ENCODE data around the gene PDGFC. TPM values are rescaled to one million over a fixed set of nuclear protein-coding genes. Genes with fewer than 3 reads are reported as not detected.

Gene PDGFC
- polyA plus RNA-seq, 3 donors: 2.5 to 5.0 (median 4.9) TPM

DNA sequence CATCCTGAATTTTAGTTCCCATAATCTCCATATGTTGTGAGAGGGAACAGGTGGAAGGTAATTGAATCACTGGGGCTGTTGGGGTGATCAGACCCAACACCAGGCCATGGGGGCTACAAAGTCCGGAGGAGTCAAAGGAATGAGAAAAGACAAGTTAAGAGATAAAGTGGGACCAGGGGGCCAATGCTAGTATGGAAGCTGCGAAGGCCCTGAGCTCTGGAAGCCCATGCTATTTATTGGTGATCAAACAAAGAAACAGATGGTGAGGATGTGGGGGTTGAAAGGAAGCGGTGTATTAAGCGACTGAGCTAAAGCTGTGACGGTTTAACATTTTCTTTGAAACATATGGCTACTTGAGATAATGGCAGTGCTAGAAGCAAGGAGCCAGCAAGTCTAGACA, 132.8 kb downstream of the PDGFC start:
- peaks cover 0 to 13% of the 10 kb centered on the region in 2 donors for H3K36me3 ChIP-seq (replicated peaks in 1 of 2; ENCODE audit: control insufficient read depth in 1 of 2, insufficient read depth in 2 of 2, low read length in 2 of 2)
- H3K4me3 ChIP-seq (replicated peaks in 1 of 3; ENCODE audit: low read depth in 2 of 3, low read length in 3 of 3): no peak overlapping the region
- DNase-seq: no peak
- TF ChIP-seq, protein P1, sequence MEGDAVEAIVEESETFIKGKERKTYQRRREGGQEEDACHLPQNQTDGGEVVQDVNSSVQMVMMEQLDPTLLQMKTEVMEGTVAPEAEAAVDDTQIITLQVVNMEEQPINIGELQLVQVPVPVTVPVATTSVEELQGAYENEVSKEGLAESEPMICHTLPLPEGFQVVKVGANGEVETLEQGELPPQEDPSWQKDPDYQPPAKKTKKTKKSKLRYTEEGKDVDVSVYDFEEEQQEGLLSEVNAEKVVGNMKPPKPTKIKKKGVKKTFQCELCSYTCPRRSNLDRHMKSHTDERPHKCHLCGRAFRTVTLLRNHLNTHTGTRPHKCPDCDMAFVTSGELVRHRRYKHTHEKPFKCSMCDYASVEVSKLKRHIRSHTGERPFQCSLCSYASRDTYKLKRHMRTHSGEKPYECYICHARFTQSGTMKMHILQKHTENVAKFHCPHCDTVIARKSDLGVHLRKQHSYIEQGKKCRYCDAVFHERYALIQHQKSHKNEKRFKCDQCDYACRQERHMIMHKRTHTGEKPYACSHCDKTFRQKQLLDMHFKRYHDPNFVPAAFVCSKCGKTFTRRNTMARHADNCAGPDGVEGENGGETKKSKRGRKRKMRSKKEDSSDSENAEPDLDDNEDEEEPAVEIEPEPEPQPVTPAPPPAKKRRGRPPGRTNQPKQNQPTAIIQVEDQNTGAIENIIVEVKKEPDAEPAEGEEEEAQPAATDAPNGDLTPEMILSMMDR (IDR thresholded peaks at IDR 0.05): no peak
- intact Hi-C loops (cut with micrococcal nuclease): loop anchor here in 1 of 2 donors (10.0 kb wide), 1 partner anchor 126 kb away; no protein-coding TSS in a partner anchor
- peaks cover 38 to 45% of the 10 kb centered on the region in 2 donors for H3K9me3 ChIP-seq (replicated peaks in 1 of 2; ENCODE audit: control insufficient read depth in 1 of 2, insufficient read depth in 1 of 2, low read length in 2 of 2)
- no peaks in the 10 kb centered on the region for H3K4me1 ChIP-seq (ENCODE audit: control insufficient read depth in 1 of 2, insufficient read depth in 2 of 2, low read length in 2 of 2)
- no peak overlapping the region for H2AFZ ChIP-seq (ENCODE audit: insufficient read depth, low read depth, low read length, poor library complexity, severe bottlenecking)
- H4K20me1 ChIP-seq (ENCODE audit: insufficient read depth, low read length): no peaks in the 10 kb centered on the region
- no peak overlapping the region for H3K4me2 ChIP-seq (replicated peaks; ENCODE audit: extremely low read depth, low read length, poor library complexity, severe bottlenecking)
- H3K27me3 ChIP-seq (ENCODE audit: control insufficient read depth in 2 of 2, insufficient read depth in 2 of 2, low read length in 2 of 2): no peaks in the 10 kb centered on the region
- H3K9me3 Mint-ChIP-seq: peaks cover 36 to 49% (median 41%) of the 10 kb centered on the region in 7 donors
- no peaks in the 10 kb centered on the region for H3K79me2 ChIP-seq (ENCODE audit: insufficient read depth, low read length)
- no peak overlapping the region for H3K4me3 Mint-ChIP-seq
- H3K27ac ChIP-seq (ENCODE audit: low read depth in 1 of 2, low read length in 2 of 2): no peak overlapping the region
- no peak overlapping the region for H3K27ac Mint-ChIP-seq
- peaks cover 0 to under 1% (median 0%) of the 10 kb centered on the region in 3 donors for H3K27me3 Mint-ChIP-seq (ENCODE audit: low read depth in 3 of 3)
- H3K4me1 Mint-ChIP-seq: peaks cover 3% of the 10 kb centered on the region
- H3K9ac ChIP-seq (ENCODE audit: insufficient read depth, low read length, poor library complexity, severe bottlenecking): no peak overlapping the region
- 99% methylated on average over 5 of the region's 5 CpGs for WGBS (ENCODE audit: insufficient coverage)
- H3K36me3 Mint-ChIP-seq: peaks cover 8 to 21% of the 10 kb centered on the region in 2 donors

DNA sequence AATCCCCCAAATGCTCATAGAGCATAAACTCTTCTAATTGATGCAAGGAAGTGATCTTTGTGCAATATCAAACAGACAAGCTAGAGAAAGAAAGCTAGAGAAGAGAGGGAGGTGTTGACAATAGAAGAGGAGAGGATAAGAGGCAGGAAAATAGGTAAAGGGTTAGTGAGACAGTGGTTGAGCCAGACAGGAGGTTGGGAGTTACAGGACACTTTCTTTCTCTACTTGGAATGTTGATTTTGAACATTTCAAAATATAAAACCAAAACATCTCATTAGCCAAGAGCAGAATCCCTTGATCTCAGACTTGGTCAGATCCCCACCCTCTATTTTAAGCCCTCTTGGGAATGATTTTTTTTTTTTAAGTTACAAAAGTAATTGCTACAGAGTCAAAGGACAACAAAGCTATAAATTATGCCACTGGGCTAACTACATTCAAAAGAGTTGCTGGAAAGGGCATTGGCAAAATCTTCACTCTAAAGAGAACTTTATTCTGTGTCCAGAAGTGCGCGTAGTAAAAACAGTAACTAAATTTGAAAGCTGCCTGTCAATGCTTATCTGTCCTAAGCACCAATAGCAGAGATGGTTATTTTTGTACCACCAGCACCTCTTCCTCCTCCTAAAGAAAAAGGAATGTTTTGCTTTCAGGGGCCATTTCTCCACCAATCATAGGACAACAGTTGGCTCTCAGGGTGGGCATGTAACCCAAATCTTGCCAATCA, 133.8 kb downstream of the PDGFC start:
- TF ChIP-seq, protein P1 (IDR thresholded peaks at IDR 0.05): no peak
- Mint-ChIP-seq H3K4me3 (no peak overlapping the region), H3K27ac (no peak overlapping the region), H3K36me3 (peaks cover 6 to 21% of the 10 kb centered on the region in 2 donors), H3K27me3 (ENCODE audit: low read depth in 3 of 3) (no peaks in the 10 kb centered on the region), H3K4me1 (peaks cover 3% of the 10 kb centered on the region), H3K9me3 (peaks cover 36 to 49% (median 41%) of the 10 kb centered on the region in 7 donors)
- Histone ChIP-seq H3K79me2 (ENCODE audit: insufficient read depth, low read length) (no peaks in the 10 kb centered on the region), H3K9me3 (replicated peaks in 1 of 2; ENCODE audit: control insufficient read depth in 1 of 2, insufficient read depth in 1 of 2, low read length in 2 of 2) (peaks cover 38 to 45% of the 10 kb centered on the region in 2 donors), H3K4me3 (replicated peaks in 1 of 3; ENCODE audit: low read depth in 2 of 3, low read length in 3 of 3) (no peak overlapping the region), H3K36me3 (replicated peaks in 1 of 2; ENCODE audit: control insufficient read depth in 1 of 2, insufficient read depth in 2 of 2, low read length in 2 of 2) (peaks cover 0 to 13% of the 10 kb centered on the region in 2 donors), H2AFZ (ENCODE audit: insufficient read depth, low read depth, low read length, poor library complexity, severe bottlenecking) (no peak overlapping the region), H3K4me1 (ENCODE audit: control insufficient read depth in 1 of 2, insufficient read depth in 2 of 2, low read length in 2 of 2) (no peaks in the 10 kb centered on the region), H3K9ac (ENCODE audit: insufficient read depth, low read length, poor library complexity, severe bottlenecking) (no peak overlapping the region), H3K27ac (ENCODE audit: low read depth in 1 of 2, low read length in 2 of 2) (no peak overlapping the region), H3K27me3 (ENCODE audit: control insufficient read depth in 2 of 2, insufficient read depth in 2 of 2, low read length in 2 of 2) (no peaks in the 10 kb centered on the region), H3K4me2 (replicated peaks; ENCODE audit: extremely low read depth, low read length, poor library complexity, severe bottlenecking) (no peak overlapping the region), H4K20me1 (ENCODE audit: insufficient read depth, low read length) (no peaks in the 10 kb centered on the region)
- intact Hi-C loops (cut with micrococcal nuclease): loop anchor here in 1 of 2 donors (10.0 kb wide), 1 partner anchor 127 kb away; no protein-coding TSS in a partner anchor
- WGBS (ENCODE audit: insufficient coverage): 100% methylated on average over 2 of the region's 2 CpGs
- DNase-seq: no peak

Data from CD14-positive monocyte (primary cell).